K562 (cell line): ENCODE measurements around the gene ABCC10.
A peak's percentile ranks its signal among the peaks of the same experiment; 100 is the strongest.

Experiments used
- MEF2A ChIP-seq: IDR thresholded peaks from 2 replicates; pipeline ENCODE4 v1.6.1; 2011; ENCODE audit warnings: low read depth, mild to moderate bottlenecking, low read length, moderate library complexity; ENCODE audit not compliant: control insufficient read depth
- NCOA1 ChIP-seq: fragments of 450-650 bp; IDR thresholded peaks from 2 replicates; pipeline ENCODE4 v1.6.1; 2016; ENCODE audit warnings: low read depth
- TAF1 ChIP-seq: IDR thresholded peaks from 2 replicates; pipeline ENCODE4 v1.6.1; 2011; ENCODE audit warnings: mild to moderate bottlenecking, low read length, moderate library complexity; ENCODE audit not compliant: insufficient read depth, control insufficient read depth, severe bottlenecking; ENCODE audit errors: extremely low read depth
- ZFX ChIP-seq: sonication (generic); formaldehyde crosslinking; IDR thresholded peaks from 2 replicates; pipeline ENCODE4 v1.8.0; 2022; ENCODE audit warnings: mild to moderate bottlenecking, missing genetic modification reagents, moderate library complexity
- ZNF263 ChIP-seq: sonication (generic); formaldehyde crosslinking; IDR thresholded peaks from 2 replicates; pipeline ENCODE4 v1.8.0; 2022; ENCODE audit warnings: mild to moderate bottlenecking, missing genetic modification reagents, borderline replicate concordance
- ZNF3 ChIP-seq: fragments of 250-450 bp; sonication (Bioruptor Pico); IDR thresholded peaks from 2 replicates; pipeline ENCODE4 v1.5.0; 2021; ENCODE audit warnings: mild to moderate bottlenecking, moderate library complexity
- TF ChIP-seq, protein P1 (sequence below), 2 experiments: fragments of 450-650 bp in 1 of 2; sonication (generic) in 1 of 2; formaldehyde crosslinking in 1 of 2; IDR thresholded peaks in 1 of 2; conservative IDR thresholded peaks in 1 of 2; 2 replicates each; pipeline versions ENCODE4 v1.6.1 to v1.8.1; 2016 to 2023; ENCODE audit warnings: mild to moderate bottlenecking in 2 of 2, moderate library complexity in 2 of 2, inconsistent platforms in 1 of 2, missing genetic modification reagents in 1 of 2
- TF ChIP-seq, protein P2 (sequence below): sonication (generic); formaldehyde crosslinking; IDR thresholded peaks from 2 replicates; pipeline ENCODE4 v1.8.0; 2022; ENCODE audit warnings: mild to moderate bottlenecking, missing genetic modification reagents
- TF ChIP-seq, protein P3 (sequence below), 3 experiments: IDR thresholded peaks in 2 of 3; conservative IDR thresholded peaks in 1 of 3; 2 replicates each; pipeline ENCODE4 v1.5.1; 2011 to 2012; ENCODE audit warnings: low read length in 3 of 3, mild to moderate bottlenecking in 3 of 3, control low read depth in 2 of 3, improper control_type of control experiment in 1 of 3, inconsistent platforms in 1 of 3, low read depth in 1 of 3, mixed read lengths in 1 of 3, moderate library complexity in 1 of 3; ENCODE audit not compliant: insufficient read depth in 2 of 3
- TF ChIP-seq, protein P4 (sequence below): sonication (generic); formaldehyde crosslinking; IDR thresholded peaks from 2 replicates; pipeline ENCODE4 v1.8.1; 2022; ENCODE audit warnings: missing genetic modification reagents

DNA sequence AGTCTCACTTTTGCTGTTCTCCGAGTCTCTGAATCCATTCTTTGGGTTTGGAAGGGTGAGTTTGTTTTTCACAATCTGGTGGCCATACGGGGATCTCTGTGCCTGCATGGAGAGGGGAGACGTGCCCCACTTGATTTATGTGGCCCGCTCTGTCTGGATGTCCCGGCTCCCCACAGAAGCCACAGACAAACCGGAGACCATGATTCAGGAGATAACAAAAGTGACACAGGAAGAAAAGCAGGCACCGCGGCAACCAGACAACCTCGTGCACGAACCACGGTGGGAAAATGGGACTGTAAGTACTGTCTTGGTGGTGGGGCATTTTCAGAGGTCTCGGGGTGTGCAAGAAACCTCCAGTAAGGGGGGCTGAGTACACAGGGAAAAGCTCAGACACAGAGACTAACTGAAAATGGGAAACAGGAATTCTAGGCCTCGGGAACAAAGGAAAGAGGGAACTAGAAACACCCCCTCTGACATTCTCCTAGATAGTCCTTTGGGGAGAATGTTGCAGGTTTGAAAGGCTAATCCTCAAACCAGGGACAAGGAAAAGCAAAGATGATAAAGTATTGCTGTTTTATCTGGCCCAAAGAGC, 35.8 kb upstream of the ABCC10 start:
- TF ChIP-seq, protein P1, sequence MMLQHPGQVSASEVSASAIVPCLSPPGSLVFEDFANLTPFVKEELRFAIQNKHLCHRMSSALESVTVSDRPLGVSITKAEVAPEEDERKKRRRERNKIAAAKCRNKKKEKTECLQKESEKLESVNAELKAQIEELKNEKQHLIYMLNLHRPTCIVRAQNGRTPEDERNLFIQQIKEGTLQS (IDR thresholded peaks at IDR 0.05) = no peak
- TF ChIP-seq, protein P1 (CRISPR knock-in tag; conservative IDR thresholded peaks at IDR 0.05) = no peak
- no peak for TF ChIP-seq ZNF263 (CRISPR knock-in tag)
- peak; percentile 18; the same call in 1 of the 2 replicates for TF ChIP-seq NCOA1
- TF ChIP-seq, protein P2, sequence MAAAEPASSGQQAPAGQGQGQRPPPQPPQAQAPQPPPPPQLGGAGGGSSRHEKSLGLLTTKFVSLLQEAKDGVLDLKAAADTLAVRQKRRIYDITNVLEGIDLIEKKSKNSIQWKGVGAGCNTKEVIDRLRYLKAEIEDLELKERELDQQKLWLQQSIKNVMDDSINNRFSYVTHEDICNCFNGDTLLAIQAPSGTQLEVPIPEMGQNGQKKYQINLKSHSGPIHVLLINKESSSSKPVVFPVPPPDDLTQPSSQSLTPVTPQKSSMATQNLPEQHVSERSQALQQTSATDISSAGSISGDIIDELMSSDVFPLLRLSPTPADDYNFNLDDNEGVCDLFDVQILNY = no peak
- TF ChIP-seq TAF1 = no peak
- TF ChIP-seq, protein P3, sequence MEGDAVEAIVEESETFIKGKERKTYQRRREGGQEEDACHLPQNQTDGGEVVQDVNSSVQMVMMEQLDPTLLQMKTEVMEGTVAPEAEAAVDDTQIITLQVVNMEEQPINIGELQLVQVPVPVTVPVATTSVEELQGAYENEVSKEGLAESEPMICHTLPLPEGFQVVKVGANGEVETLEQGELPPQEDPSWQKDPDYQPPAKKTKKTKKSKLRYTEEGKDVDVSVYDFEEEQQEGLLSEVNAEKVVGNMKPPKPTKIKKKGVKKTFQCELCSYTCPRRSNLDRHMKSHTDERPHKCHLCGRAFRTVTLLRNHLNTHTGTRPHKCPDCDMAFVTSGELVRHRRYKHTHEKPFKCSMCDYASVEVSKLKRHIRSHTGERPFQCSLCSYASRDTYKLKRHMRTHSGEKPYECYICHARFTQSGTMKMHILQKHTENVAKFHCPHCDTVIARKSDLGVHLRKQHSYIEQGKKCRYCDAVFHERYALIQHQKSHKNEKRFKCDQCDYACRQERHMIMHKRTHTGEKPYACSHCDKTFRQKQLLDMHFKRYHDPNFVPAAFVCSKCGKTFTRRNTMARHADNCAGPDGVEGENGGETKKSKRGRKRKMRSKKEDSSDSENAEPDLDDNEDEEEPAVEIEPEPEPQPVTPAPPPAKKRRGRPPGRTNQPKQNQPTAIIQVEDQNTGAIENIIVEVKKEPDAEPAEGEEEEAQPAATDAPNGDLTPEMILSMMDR (IDR thresholded peaks at IDR 0.05 in 2 of 3, conservative IDR thresholded peaks at IDR 0.05 in 1 of 3; ENCODE audit: insufficient read depth in 2 of 3, low read depth in 1 of 3, low read length in 3 of 3) = no peak
- TF ChIP-seq ZFX = no peak
- no peak for TF ChIP-seq MEF2A
- TF ChIP-seq, protein P4, sequence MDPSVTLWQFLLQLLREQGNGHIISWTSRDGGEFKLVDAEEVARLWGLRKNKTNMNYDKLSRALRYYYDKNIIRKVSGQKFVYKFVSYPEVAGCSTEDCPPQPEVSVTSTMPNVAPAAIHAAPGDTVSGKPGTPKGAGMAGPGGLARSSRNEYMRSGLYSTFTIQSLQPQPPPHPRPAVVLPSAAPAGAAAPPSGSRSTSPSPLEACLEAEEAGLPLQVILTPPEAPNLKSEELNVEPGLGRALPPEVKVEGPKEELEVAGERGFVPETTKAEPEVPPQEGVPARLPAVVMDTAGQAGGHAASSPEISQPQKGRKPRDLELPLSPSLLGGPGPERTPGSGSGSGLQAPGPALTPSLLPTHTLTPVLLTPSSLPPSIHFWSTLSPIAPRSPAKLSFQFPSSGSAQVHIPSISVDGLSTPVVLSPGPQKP = no peak
- TF ChIP-seq ZNF3 (CRISPR knock-in tag) = no peak
